SK-N-SH treated with all-trans-retinoic acid at 6 μM for 48 hours (cell line): ENCODE results near the gene L3MBTL1.

ENCODE experiments used
- PATZ1 ChIP-seq: fragments of 250-450 bp; sonication (Bioruptor Pico); IDR thresholded peaks from 2 replicates; pipeline ENCODE4 v1.8.0; 2020; ENCODE audit warnings: mild to moderate bottlenecking, moderate library complexity, borderline replicate concordance
- RARB ChIP-seq: fragments of 250-450 bp; sonication (Bioruptor Pico); IDR thresholded peaks from 2 replicates; pipeline ENCODE4 v1.8.0; 2021; ENCODE audit warnings: mild to moderate bottlenecking, moderate library complexity
- ZNF565 ChIP-seq: fragments of 450-650 bp; formaldehyde crosslinking; conservative IDR thresholded peaks from 2 replicates; pipeline ENCODE4 v1.5.0; 2020; ENCODE audit warnings: low read depth, mild to moderate bottlenecking, moderate library complexity
- ZNF70 ChIP-seq: fragments of 450-650 bp; formaldehyde crosslinking; IDR thresholded peaks from 2 replicates; pipeline ENCODE4 v1.5.0; 2020; ENCODE audit warnings: mild to moderate bottlenecking, moderate library complexity

- no peak for TF ChIP-seq RARB (CRISPR knock-in tag)
- TF ChIP-seq ZNF70 (CRISPR knock-in tag) = no peak
- TF ChIP-seq ZNF565 = no peak
- TF ChIP-seq PATZ1 = no peak
These were observed 60.0 kb downstream of the L3MBTL1 start for GRCh38 chr20:43567477-43567876.
